Thoracic aorta (tissue), 2 donors: ENCODE results near the gene PPP1R26. TPM values are rescaled to one million over a fixed set of nuclear protein-coding genes. Genes with fewer than 3 reads are reported as not detected.

Experiments used
- ATAC-seq: fragments of 150-250 bp; one replicate; pipeline ENCODE4 v1.8.0; 2017; ENCODE audit warnings: low read depth; ENCODE audit not compliant: insufficient number of reproducible peaks, low FRiP score
- DNase-seq: peaks from one replicate; pipeline ENCODE4 v3.0.0-alpha.2; 2020; ENCODE audit warnings: low spot score
- H3K27ac ChIP-seq, 2 donors: fragments of 200-600 bp; sonication (generic); 1 replicate in 1 of 2; 2 replicates in 1 of 2; pipeline ENCODE4 v1.5.1; 2016; ENCODE audit warnings: mild to moderate bottlenecking in 2 of 2, moderate library complexity in 2 of 2
- H3K27me3 ChIP-seq: fragments of 200-600 bp; sonication (generic); replicated peaks from 2 replicates; pipeline ENCODE4 v1.6.0; 2016; ENCODE audit warnings: mild to moderate bottlenecking; ENCODE audit not compliant: insufficient read depth
- H3K36me3 ChIP-seq: fragments of 200-600 bp; sonication (generic); one replicate; pipeline ENCODE4 v1.5.1; 2016
- H3K4me1 ChIP-seq, 2 donors: fragments of 200-600 bp; sonication (generic); 1 replicate in 1 of 2; 2 replicates in 1 of 2; pipeline versions ENCODE4 v1.5.1 to v1.6.0; 2016; ENCODE audit warnings: low read depth in 2 of 2, mild to moderate bottlenecking in 1 of 2; ENCODE audit not compliant: control insufficient read depth in 1 of 2
- H3K4me3 ChIP-seq: fragments of 200-600 bp; sonication (generic); 2 replicates; pipeline ENCODE4 v1.5.1; 2016; ENCODE audit warnings: mild to moderate bottlenecking
- H3K9me3 ChIP-seq: fragments of 200-600 bp; sonication (generic); 2 replicates; pipeline ENCODE4 v1.5.1; 2016
- total RNA-seq, 2 donors: library from RNA; depleted of rRNA; stranded (reverse); fragments of >200 nt; gene quantifications; one replicate each; pipeline versions ENCODE4 v1.1.0 to v1.2.3, GENCODE V29; 2016
- TF ChIP-seq, protein P1 (sequence below): fragments of 200-600 bp; sonication (generic); IDR thresholded peaks from one replicate; pipeline ENCODE4 v1.5.1; 2019; ENCODE audit warnings: antibody characterized with exemption

The PPP1R26 gene
- total RNA-seq, 2 donors from 2014 or later = 11.9 to 17.6 TPM

GRCh38 chr9:135523521-135524129, 44.0 kb downstream of the PPP1R26 start:
- Histone ChIP-seq H3K27me3 (no peaks in the 10 kb centered on the region), H3K9me3 (no peaks in the 10 kb centered on the region), H3K36me3 (no peaks in the 10 kb centered on the region), H3K4me1 (no peaks in the 10 kb centered on the region), H3K4me3 (no peak overlapping the region), H3K27ac (no peak overlapping the region)
- DNase-seq = no peak
- no peak for ATAC-seq
- TF ChIP-seq, protein P1, sequence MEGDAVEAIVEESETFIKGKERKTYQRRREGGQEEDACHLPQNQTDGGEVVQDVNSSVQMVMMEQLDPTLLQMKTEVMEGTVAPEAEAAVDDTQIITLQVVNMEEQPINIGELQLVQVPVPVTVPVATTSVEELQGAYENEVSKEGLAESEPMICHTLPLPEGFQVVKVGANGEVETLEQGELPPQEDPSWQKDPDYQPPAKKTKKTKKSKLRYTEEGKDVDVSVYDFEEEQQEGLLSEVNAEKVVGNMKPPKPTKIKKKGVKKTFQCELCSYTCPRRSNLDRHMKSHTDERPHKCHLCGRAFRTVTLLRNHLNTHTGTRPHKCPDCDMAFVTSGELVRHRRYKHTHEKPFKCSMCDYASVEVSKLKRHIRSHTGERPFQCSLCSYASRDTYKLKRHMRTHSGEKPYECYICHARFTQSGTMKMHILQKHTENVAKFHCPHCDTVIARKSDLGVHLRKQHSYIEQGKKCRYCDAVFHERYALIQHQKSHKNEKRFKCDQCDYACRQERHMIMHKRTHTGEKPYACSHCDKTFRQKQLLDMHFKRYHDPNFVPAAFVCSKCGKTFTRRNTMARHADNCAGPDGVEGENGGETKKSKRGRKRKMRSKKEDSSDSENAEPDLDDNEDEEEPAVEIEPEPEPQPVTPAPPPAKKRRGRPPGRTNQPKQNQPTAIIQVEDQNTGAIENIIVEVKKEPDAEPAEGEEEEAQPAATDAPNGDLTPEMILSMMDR = no peak

DNA sequence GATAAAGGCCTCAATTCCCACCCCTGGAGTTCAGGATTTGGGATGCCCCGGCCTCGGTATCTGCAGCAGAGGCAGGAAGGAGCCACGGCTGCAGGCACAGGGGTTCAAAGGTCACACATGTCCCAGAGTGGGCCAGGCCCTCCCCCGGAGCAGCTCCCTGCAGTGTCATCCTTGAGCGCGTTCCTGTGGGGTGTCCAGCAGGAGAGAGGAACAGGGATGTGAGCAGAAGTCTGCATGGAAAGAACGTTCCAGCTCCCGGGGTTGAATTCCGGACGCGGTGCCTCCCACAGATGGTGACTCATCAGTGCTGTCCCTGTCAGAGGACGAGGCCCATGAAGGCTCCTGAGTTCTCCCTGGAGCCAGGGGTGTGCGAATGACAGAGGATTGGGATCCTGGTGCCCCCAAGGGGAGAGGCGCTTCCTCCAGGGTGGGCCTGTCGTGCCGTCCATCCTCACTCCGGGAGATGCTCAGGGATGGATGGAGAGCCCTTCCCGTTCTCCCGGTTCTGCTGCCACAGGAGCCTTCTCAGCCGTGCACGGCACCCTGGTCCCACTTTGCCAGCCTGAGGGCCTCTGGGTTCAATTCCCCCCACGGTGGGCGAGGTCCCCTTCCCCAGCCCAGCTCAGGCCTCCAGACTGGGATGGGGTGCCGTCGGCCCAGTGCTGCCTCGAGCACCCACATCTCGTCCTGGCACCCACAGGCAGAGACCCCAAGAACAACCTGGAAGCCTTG, 44.7 kb downstream of the PPP1R26 start:
- ATAC-seq (no peak), DNase-seq (no peak)
- Histone ChIP-seq H3K9me3 (no peaks in the 10 kb centered on the region), H3K4me3 (no peak overlapping the region), H3K27ac (no peak overlapping the region), H3K4me1 (no peaks in the 10 kb centered on the region), H3K27me3 (no peaks in the 10 kb centered on the region), H3K36me3 (no peaks in the 10 kb centered on the region)
- TF ChIP-seq, protein P1 = no peak

DNA sequence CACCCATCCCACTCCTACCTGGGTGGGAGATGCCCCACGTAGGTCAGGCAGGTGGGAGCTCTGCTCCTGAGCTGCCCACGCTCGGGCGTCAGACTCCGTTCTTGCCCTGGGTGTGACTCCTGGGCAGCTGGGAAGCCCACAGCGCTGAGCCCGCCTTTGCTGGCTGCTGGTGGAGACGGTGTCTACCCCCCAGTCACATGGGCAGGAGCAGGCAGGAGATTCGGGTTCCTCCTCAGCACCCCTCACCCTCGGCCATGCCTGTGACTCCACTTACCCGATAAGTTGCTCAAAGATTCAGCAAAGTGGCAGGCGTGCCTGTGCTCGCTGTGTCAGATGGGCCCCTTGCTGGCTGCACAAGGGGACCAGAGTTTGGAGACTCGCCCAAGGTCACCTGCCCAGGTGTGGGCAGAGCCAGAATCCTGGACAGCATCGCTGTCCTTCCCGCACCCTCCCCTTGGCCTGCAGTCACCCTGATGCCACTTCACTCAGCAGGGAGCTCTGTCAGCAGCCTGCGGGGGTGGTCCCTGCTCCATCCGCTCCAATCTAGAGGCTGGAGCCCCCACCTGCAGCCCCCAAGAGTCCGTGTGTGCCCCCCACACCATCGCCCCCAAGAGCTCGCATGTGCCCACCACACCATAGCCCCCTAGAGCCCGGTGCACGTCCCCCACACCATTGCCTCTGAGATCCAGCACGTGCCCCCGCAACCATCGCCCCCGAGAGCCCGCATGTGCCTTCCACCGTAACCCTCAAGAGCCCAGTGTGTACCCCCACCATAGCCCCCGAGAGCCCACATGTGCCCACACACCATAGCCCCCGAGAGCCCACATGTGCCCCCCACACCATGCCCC, 45.9 kb downstream of the PPP1R26 start:
- H3K4me3 ChIP-seq = no peak overlapping the region
- H3K36me3 ChIP-seq = no peaks in the 10 kb centered on the region
- H3K27me3 ChIP-seq = no peaks in the 10 kb centered on the region
- no peaks in the 10 kb centered on the region for H3K4me1 ChIP-seq
- H3K27ac ChIP-seq = no peak overlapping the region
- DNase-seq (no peak), ATAC-seq (no peak)
- TF ChIP-seq, protein P1 = no peak
- no peaks in the 10 kb centered on the region for H3K9me3 ChIP-seq

DNA sequence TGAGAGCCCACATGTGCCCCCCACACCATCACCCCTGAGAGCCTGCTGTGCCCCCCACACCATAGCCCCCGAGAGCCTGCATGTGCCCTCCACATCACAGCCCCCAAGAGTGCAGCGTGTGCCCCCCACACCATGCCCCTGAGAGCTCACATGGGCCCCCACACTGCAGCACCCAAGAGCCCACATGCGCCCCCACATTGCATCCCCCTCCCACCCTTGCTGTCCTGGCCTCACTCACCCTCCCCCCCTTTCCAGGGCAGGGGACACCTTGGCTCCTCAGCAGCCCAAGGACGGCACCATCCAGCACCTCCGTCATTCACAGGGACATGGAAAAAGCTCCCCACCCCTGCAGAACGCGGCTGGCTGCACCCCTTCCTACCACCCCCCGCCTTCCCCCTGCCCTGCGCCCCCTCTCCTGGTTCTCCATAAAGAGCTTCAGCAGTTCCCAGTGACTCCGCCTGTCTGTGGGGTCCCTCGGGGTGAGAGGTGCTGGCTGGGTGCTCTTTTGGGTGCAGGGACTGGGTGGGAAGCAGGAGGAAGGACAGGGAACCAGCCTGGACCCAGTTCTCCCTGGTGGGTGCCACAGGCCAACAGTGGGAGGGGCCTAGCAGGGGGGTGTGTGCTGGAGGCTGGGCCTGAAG, 46.6 kb downstream of the PPP1R26 start:
- Histone ChIP-seq H3K27me3 (no peaks in the 10 kb centered on the region), H3K4me3 (no peak overlapping the region), H3K36me3 (no peaks in the 10 kb centered on the region), H3K4me1 (no peaks in the 10 kb centered on the region), H3K27ac (no peak overlapping the region), H3K9me3 (no peaks in the 10 kb centered on the region)
- TF ChIP-seq, protein P1 = no peak
- no peak for ATAC-seq
- DNase-seq = no peak
